ENCODE results near the gene PRKCD.

Gene PRKCD

GRCh38 chr3:53193466-53194209 is 32.6 kb downstream of the PRKCD start:
- no peak for DNase-seq

- no peak for DNase-seq
Observed at GRCh38 chr3:53194210-53195065, 33.4 kb downstream of the PRKCD start.

GRCh38 chr3:53195066-53195450 is 34.0 kb downstream of the PRKCD start:
- no peak for DNase-seq

- DNase-seq, result peak; percentile 65
Observed at GRCh38 chr3:53195602-53196574, 34.9 kb downstream of the PRKCD start.

GRCh38 chr3:53196575-53197407 is 35.8 kb downstream of the PRKCD start:
- peak; percentile 48 for DNase-seq

- no peak for DNase-seq
Observed at GRCh38 chr3:53198256-53198977, 37.4 kb downstream of the PRKCD start.

GRCh38 chr3:53198996-53199395 is 38.0 kb downstream of the PRKCD start:
- DNase-seq, result no peak

- no peak for DNase-seq
Observed at GRCh38 chr3:53199834-53200233, 38.8 kb downstream of the PRKCD start.

GRCh38 chr3:53200501-53201498 is 39.8 kb downstream of the PRKCD start:
- DNase-seq, result no peak

GRCh38 chr3:53202331-53203015 is 41.5 kb downstream of the PRKCD start:
- no peak for DNase-seq

- no peak for DNase-seq
Observed at GRCh38 chr3:53211706-53212702, 51.0 kb downstream of the PRKCD start.

GRCh38 chr3:53213276-53213675 is 52.3 kb downstream of the PRKCD start:
- no peak for DNase-seq

- no peak for DNase-seq
Observed at GRCh38 chr3:53215816-53216215, 54.8 kb downstream of the PRKCD start.

- DNase-seq, result no peak
Observed at GRCh38 chr3:53216723-53217122, 55.7 kb downstream of the PRKCD start.

GRCh38 chr3:53217175-53217574 is 56.2 kb downstream of the PRKCD start:
- no peak for DNase-seq

- DNase-seq, result no peak
Observed at GRCh38 chr3:53218131-53218530, 57.1 kb downstream of the PRKCD start.

- peak; percentile 79 for DNase-seq
Observed at GRCh38 chr3:53219895-53220483, 59.0 kb downstream of the PRKCD start.

GRCh38 chr3:53221345-53221744 is 60.3 kb downstream of the PRKCD start:
- DNase-seq, result no peak

Data from stimulated activated CD4-positive, alpha-beta T cell treated with anti-CD3 and anti-CD28 coated beads, Interleukin-4, amount 100 ng/mL, for 1 hour (primary cell).